ENCODE data around the gene ZBTB11.
"Not testable (repeated sequence)": the region's sequence is repeated elsewhere in the genome, so short reads cannot be mapped to it uniquely, and the experiment has no call there.

The ZBTB11 gene

DNA sequence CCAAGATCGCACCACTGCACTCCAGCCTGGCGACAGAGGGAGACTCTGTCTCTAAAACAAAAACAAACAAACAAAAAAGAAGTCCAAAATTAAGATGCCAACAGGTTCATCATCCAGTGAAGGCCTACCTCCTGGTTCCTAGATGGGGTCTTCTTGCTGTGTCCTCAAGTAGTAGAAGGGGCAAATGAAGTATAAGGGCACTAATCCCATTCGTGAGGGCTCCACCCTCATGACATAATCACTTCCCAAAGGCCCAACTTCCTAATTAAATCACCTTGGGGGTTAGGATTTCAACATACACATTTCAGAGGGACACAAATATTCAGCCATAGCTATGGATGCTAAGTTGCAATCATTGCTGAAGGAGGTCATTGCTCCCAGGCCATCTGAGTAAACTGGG, 57.2 kb downstream of the ZBTB11 start:
- no peak for DNase-seq (ENCODE audit: low read depth in 3 of 3, low spot score in 1 of 3)

DNA sequence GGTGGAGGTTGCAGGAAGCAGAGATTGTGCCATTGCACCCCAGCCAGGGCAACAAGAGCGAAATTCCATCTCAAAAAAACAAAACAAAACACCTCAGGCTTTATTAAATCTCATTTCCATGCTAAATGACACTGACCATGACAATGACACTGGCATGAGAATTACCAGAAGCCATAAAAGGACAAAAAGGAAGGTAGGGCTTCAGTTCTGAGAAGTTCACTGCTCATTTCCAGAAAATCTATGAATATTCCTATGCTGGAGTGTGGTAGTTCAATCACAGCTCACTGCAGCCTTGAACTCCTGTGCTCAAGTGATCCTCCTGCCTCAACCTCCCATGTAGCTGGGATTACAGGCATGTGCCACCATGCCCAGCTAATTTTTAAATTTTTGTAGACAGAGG, 58.2 kb downstream of the ZBTB11 start:
- DNase-seq (ENCODE audit: low read depth in 3 of 3, low spot score in 1 of 3), result no peak

DNA sequence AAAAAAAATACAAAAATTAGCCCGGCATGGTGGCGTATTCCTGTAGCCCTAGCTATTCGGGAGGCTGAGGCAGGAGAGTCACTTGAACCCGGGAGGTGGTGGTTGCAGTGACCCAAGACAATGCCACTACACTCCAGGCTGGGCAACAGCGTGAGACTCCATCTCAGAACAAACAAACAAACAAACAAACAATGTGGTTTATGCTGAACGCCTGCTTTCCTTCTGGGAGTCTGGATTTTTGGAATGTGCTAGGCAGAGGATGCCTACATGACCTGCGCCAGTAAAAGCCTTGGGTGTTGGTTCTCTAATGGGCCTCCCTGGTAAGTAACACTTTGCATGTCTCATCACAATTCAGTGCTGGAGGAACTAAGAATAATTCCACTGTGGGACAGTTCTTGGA, 59.5 kb downstream of the ZBTB11 start:
- no peak for DNase-seq (ENCODE audit: low read depth in 3 of 3, low spot score in 1 of 3)

DNA sequence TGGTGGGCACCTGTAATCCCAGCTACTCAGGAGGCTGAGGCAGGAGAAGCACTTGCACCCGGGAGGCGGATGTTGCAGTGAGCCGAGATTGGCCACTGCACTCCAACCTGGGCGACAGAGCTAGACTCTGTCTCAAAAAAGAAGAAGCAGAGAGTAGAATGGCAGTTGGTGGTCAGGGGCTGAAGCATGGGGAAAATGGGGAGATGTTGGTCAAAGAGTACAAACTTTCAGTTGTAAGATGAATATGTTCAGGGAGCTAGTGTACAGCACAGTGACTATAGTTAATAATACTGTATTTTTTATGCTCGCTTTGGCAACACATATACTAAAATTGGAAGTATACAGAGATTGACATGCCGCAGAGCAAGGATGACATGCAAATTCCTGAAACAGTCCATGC, 61.4 kb downstream of the ZBTB11 start:
- no peak for DNase-seq (ENCODE audit: low read depth in 3 of 3, low spot score in 1 of 3)

DNA sequence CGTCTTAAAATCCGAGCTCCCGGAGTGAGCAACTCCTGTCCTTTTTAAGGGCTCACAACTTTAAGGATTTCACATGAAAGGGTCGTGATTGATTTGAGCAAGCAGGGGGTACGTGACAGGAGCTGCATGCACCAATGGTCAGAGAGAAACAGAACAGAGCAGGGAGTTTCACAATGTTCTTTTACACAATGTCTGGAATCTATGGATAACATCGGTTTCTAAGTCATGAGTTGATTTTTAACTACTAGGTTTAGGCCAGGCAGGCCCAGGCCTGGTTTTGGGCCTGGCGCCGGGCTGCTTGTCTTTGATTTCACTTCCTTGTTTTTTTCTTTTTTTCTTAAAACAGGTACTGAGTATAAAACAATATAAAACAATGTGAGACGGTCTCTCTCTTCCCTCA, 63.9 kb downstream of the ZBTB11 start:
- not testable (repeated sequence) for DNase-seq (ENCODE audit: low read depth in 3 of 3, low spot score in 1 of 3)

DNA sequence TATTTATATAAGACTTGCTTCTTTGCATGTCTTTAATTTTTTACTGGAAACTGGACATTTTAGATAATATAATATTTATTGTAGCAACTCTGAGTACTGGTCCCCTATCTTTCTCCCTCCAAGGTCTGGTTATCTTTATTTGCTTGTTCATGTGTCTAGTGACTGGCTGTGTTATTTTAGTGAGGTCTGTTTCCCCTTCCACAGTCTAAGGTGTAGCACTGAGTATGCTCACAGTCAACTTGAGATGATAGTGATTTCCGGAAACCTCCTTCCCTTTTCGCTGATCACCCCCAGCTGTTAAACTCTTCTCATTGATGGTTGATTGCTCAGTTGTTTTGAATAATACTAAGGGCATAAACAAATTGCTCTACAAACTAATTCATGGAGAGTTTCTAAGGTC, 65.9 kb downstream of the ZBTB11 start:
- no peak for DNase-seq (ENCODE audit: low read depth in 3 of 3, low spot score in 1 of 3)

DNA sequence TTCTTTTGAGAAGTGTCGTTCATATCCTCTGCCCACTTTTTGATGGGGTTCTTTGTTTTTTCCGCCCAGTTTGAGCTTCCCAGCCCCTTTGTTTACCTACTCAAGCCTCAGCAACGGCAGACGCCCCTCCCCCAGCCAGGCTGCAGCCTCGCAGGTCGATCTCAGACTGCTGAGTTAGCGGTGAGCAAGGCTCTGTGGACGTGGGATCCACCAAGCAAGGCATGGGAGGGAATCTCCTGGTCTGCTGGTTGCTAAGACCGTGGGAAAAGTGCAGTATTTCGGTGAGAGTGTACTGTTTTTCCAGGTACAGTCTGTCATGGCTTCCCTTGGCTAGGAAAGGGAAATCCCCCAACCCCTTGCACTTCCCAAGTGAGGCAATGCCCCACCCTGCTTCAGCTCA, 71.5 kb downstream of the ZBTB11 start:
- DNase-seq (ENCODE audit: low read depth in 3 of 3, low spot score in 1 of 3), result not testable (repeated sequence)

DNA sequence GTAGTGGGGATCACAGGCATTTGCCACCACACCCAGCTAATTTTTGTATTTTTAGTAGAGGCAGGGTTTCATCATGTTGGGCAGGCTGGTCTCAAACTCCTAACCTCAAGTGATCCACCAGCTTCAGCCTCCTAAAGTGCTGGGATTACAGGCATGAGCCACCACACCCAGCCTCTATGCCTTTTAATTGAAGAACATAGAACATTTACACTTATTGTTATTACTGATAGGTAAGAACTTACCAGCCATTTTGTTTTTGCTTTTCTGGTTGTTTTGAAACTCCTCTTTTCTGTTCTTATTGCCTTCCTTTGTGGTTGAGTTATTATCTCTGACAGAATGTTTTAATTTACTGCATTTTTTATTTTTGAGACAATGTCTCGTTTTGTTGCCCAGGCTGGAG, 73.7 kb downstream of the ZBTB11 start:
- DNase-seq (ENCODE audit: low read depth in 3 of 3, low spot score in 1 of 3), result no peak

DNA sequence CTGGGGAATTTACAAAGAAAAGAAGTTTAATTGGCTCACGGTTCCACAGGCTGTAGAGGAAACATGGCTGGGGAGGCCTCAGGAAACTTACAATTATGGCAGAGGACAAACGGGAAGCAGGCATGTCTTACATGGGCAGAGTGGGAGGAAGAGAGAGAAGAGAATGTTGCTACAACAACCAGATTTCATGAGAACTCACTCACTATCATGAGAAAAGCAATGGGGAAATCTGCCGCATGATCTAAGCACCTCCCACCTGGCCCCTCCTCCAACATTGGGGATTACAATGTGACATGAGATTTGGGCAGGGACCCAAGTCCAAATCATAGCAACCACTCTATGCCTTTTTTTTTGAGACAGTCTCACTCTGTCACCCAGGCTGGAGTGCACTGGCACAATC, 74.2 kb downstream of the ZBTB11 start:
- no peak for DNase-seq (ENCODE audit: low read depth in 3 of 3, low spot score in 1 of 3)

Data from stimulated activated CD4-positive, alpha-beta T cell treated with anti-CD3 and anti-CD28 coated beads, TNF-alpha, amount 100 ng/mL, for 1 hour (primary cell).